ENCODE data around the gene CHMP1B. TPM values are rescaled to one million over a fixed set of nuclear protein-coding genes. Genes with fewer than 3 reads are reported as not detected.
"Not testable (repeated sequence)": the region's sequence is repeated elsewhere in the genome, so short reads cannot be mapped to it uniquely, and the experiment has no call there.

CHMP1B gene
- polyA plus RNA-seq, 4 donors: 50.5 to 54.8 (median 53.7) TPM

DNA sequence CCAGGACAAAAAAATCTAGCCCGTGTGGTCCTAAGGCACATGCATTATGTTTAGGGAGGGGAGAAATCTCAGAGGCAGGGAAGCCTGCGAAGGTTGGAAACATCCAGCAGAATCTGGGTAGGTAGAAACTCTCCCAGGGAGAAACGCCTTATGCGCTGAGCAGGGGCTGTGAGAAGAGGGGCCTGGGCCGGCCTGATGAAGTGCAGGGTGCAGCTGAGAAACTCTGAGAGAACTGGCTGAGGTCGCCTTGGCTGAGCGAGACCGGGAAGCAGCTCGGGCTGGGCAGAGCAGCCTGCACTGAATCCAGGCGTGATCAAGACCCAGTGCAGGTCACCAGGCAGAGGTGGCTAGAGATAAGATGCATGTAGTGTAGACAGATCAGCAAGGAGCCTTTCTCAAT is 15.1 kb downstream of the CHMP1B start:
- DNase-seq (ENCODE audit: low read depth in 4 of 4, low spot score in 3 of 4): no peak

DNA sequence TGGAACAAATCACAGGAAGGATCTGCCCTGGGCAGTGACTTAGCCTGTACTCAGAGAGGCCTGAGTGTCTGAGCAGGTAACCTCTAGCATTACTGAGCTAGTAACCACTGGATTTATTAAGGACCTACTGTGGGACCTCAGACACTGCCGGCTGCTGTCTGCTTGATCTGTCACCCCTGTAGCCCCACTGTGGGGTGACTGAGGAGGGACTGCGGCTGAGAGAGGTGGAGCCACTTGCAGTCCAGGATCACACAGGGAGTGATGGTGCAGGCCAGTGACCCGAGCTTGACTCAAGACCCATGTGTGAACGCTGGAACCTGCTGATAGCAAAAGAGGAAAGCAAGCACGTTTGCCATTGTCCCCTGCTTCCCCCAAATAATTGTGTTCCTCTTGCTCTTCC is 15.6 kb downstream of the CHMP1B start:
- no peak for DNase-seq (ENCODE audit: low read depth in 4 of 4, low spot score in 3 of 4)

GRCh38 chr18:11868230-11868629 is 17.0 kb downstream of the CHMP1B start:
- no peak for DNase-seq (ENCODE audit: low read depth in 4 of 4, low spot score in 3 of 4)

- DNase-seq (ENCODE audit: low read depth in 4 of 4, low spot score in 3 of 4): no peak
These were observed 20.3 kb downstream of the CHMP1B start for GRCh38 chr18:11871501-11871900.

DNA sequence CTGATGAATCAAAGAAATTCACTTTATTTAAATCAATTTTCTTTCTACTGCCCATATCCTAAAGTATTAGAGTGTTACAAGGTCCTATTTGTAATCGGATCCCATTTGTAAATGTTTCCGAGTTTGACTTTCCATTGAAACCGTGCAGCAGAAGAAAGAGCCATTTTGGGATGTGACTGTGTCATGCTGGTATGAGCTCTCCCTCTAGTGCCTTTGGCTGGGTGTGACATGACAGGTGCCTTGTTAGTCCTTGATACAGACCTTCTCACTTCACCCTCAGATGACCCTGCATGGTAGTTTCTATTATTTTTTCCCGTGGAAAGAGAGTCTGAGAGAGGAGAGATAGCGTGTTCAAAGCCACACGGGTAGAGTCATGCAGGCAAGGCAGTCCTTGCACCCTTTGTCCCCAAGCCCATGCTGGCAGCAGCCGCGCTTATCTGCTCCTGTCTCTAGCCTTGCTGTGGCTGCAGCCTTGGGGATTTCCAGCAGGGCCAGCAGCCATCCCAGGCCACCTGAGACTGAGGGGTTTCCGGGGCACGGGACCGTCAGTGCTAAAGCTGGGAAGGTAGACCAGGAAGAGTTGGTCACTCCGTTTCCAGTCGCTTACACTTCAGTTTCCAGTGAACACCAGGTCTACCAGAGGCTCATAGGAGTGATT is 21.4 kb downstream of the CHMP1B start:
- DNase-seq (ENCODE audit: low read depth in 4 of 4, low spot score in 3 of 4): no peak

GRCh38 chr18:11873670-11874340 is 22.6 kb downstream of the CHMP1B start:
- no peak for DNase-seq (ENCODE audit: low read depth in 4 of 4, low spot score in 3 of 4)

DNA sequence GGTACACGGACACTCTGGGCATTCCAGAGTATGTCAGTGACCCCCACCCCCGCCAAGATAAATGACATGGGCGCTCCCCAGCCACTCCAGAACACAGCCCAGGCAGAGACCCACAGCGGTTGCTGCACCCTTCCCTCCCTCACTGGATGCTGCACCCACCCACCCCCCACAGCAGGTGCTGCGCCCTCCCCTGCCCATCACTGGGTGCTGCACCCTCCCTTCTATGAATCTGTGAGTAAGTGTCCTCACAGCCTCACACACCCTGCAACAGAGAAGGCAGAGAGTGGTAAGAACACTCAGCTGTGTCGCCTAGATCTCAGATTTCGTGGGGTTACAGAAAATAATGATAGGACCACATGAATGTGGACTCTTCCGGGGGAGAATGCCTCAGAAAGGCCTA is 23.5 kb downstream of the CHMP1B start:
- no peak for DNase-seq (ENCODE audit: low read depth in 4 of 4, low spot score in 3 of 4)

DNA sequence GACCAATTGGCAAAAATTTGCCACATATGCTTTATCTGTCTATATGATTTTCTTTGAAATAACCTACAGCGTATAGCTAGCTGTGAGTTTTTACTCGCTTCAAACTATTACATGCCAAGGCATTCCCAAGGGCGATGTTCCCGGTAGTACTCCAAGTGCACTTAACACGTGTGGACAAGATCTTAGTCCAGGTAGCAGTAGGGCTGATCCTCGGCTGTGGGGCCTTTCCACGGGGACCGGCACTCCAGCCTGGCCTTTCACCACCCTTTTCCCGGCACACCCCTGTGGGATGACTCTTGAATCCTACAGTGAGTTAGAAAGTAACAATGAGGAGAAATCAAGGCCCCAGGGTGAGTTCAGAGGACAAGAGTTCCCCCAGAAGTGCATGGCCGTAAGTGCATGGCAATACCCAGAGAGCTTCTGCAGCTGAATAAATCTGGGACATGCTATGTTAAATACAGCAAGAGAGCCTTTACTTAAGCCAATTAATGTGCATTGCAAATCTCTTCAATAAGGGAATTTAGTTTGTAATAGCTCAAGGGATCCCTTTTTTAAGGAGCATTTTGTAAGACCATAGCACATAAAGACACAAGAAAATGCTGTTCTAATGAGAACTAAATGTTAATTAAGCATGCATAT is 26.4 kb downstream of the CHMP1B start:
- DNase-seq (ENCODE audit: low read depth in 4 of 4, low spot score in 3 of 4): no peak

DNA sequence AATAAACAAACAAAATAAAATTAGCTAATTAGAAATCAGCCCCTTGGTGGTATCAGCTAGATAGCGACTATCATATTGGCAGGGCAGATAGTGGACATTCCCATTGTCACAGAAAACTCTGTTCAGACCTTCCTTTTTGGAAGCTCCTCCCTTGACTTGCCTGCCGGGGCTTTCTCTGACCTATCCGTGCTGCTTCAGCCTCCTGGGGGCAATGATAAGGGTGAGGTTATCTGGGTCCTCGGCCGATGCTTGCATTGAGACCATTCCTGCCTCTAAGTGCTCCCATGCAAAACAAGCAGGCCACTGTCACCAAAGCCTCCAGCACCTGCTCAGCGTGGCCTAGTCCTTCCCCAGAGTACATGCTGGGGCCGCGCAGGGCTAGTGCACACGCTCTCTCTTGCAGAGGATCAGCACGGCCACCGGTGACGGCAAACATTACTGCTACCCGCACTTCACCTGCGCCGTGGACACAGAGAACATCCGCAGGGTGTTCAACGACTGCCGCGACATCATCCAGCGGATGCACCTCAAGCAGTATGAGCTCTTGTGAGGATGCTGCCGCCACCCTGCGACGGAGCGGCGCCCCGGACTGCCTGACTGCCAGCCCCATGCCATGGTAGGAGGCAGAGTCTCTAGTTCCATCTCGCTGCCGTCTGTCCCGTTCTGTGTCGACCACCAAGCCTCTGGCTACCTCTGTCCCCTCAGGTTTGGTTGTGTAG is 29.5 kb downstream of the CHMP1B start:
- no peak for DNase-seq (ENCODE audit: low read depth in 4 of 4, low spot score in 3 of 4)

GRCh38 chr18:11882636-11883035 is 31.4 kb downstream of the CHMP1B start:
- DNase-seq (ENCODE audit: low read depth in 4 of 4, low spot score in 3 of 4): no peak

- DNase-seq (ENCODE audit: low read depth in 4 of 4, low spot score in 3 of 4): no peak
These were observed 31.9 kb downstream of the CHMP1B start for GRCh38 chr18:11883153-11883552.

DNA sequence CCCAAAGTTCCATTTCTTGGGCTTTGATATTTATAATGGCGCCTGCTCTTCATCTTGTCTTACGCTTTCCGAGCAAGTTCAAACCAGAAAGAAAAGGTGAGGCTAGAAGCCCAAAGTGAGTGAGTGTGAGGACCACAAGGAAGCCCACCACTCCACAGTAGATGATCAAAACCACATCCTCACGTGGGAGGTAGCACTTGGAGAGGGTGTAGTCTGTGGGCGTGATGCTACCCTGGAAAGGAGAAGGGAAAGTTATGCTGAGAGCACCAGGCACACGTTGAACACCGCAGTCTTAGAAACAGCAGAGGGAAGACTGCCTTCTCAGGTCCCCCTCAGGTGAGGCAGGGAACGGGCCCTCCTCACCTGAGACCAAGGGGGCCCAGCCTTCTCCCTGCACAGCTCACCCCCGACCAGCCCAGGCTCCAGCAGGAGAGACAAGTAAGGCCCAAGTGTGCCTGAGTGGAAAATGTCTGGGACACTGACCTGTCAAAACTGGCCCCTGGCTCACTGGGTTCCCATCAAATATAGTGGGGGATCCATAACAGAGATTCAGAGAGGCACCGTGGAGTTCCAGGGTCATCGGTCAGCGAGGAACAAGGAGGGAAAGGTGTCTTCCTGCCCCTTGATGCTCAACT is 33.3 kb downstream of the CHMP1B start:
- DNase-seq (ENCODE audit: low read depth in 4 of 4, low spot score in 3 of 4): no peak

GRCh38 chr18:11885278-11885947 is 34.2 kb downstream of the CHMP1B start:
- no peak for DNase-seq (ENCODE audit: low read depth in 4 of 4, low spot score in 3 of 4)

- DNase-seq (ENCODE audit: low read depth in 4 of 4, low spot score in 3 of 4): no peak
These were observed 35.4 kb downstream of the CHMP1B start for GRCh38 chr18:11886577-11887110.

DNA sequence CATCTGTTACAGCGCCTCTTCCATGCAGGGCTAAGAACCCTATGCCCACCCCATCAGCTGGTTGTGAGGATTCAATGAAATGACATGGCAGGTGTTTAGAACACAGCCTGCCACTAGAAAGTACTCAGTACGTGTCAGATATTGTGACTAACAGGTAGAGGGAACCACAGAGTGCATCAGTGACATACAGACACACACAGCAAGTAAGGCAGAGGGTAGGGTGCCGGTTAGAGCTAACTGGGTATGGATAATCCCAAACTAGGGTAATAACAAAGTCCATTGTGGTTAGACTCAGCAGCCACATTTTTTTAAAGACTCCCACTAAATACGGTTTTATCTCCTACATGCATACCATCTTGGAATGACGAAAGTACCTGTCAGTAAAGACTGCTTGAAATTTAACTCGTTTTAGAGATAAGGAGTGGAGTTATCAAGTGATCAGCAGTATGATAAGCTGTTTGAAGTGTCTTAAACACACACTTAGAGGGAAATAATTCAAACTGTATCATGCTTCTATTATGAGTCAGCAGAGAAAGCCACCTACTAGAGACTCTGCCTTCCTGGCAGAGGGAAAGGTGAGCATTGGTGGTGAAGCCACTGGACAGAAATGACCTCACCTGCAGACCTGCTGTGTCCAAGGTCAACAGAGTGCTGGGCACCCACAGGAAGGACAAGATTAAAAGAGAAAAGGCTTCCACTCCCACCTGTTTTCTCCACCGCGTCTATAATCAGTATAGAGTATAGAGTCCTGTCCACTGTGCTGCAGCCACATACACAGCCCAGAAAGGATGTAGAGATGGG is 36.3 kb downstream of the CHMP1B start:
- no peak for DNase-seq (ENCODE audit: low read depth in 4 of 4, low spot score in 3 of 4)

GRCh38 chr18:11888726-11889125 is 37.5 kb downstream of the CHMP1B start:
- DNase-seq (ENCODE audit: low read depth in 4 of 4, low spot score in 3 of 4): no peak

- DNase-seq (ENCODE audit: low read depth in 4 of 4, low spot score in 3 of 4): no peak
These were observed 38.1 kb downstream of the CHMP1B start for GRCh38 chr18:11889284-11889683.

DNA sequence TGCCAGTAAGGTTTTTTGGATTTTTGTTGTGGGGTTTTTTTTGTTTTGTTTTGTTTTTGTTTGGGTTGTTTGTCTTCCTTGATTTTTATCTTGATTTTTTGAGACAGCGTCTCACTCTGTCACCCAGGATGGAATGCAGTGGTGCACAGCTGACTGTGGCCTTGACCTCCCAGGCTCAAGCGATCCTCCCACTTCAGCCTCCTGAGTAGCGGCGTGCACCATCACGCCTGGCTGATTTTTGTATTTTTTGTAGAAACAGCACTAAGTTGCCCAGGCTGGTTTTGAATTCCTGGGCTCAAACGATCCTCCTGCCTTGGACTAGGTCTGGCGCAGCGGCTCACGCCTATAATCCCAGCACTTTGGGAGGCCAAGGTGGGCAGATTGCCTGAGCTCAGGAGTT is 40.5 kb downstream of the CHMP1B start:
- no peak for DNase-seq (ENCODE audit: low read depth in 4 of 4, low spot score in 3 of 4)

DNA sequence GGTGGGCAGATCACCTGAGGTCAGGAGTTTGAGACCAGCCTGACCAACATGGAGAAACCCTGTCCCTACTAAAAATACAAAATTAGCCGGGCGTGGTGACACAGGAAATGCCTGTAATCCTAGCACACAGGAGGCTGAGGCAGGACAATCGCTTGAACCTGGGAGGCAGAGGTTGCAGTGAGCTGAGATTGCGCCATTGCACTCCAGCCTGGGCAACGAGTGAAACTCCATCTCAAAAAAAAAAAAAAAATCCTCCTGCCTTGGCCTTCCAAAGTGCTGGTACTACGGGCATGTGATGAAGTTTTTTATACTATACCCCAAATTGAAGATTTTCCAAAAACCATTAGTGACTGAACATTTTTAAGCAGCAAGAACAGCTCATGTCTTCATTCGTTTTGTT is 41.2 kb downstream of the CHMP1B start:
- DNase-seq (ENCODE audit: low read depth in 4 of 4, low spot score in 3 of 4): not testable (repeated sequence)
